Naive thymus-derived CD4-positive, alpha-beta T cell (primary cell): Measurements from ENCODE around the gene MGA. TPM values are rescaled to one million over a fixed set of nuclear protein-coding genes. Genes with fewer than 3 reads are reported as not detected.

Experiments used
- ATAC-seq: fragments of 150-1000 bp; cut with Tn5 transposase; 2 replicates; pipeline ENCODE4 v1.10.0; 2021; ENCODE audit warnings: mild to moderate bottlenecking, moderate library complexity
- CTCF ChIA-PET: fragments of 350-600 bp; sonication (Branson Sonifier 250); formaldehyde crosslinking; loops from one replicate; lab custom pipeline; 2021; ENCODE audit warnings: antibody characterized with exemption; lab: Charles Lee
- POLR2A ChIA-PET: fragments of 350-600 bp; sonication (Branson Sonifier 250); formaldehyde crosslinking; loops from one replicate; lab custom pipeline; 2021; ENCODE audit warnings: antibody characterized with exemption, inconsistent platforms; lab: Charles Lee
- DNase-seq, 9 donors: peaks; one replicate each; pipeline versions ENCODE4 v3.0.0 to v3.0.0-alpha.2; 2020 to 2022; ENCODE audit warnings: mixed read lengths in 1 of 9
- H3K27ac ChIP-seq: one replicate; pipeline ENCODE4 v1.7.0; 2013; ENCODE audit warnings: mild to moderate bottlenecking, low read depth, low read length, moderate library complexity
- H3K27me3 ChIP-seq, 2 donors: one replicate each; pipeline ENCODE4 v1.7.0; 2013; ENCODE audit warnings: low read length in 2 of 2, mild to moderate bottlenecking in 2 of 2, moderate library complexity in 2 of 2; ENCODE audit not compliant: control insufficient read depth in 2 of 2, insufficient read depth in 2 of 2
- H3K36me3 ChIP-seq, 3 experiments: 1 replicate in 2 of 3; 2 replicates in 1 of 3; pipeline ENCODE4 v1.7.0; 2013; ENCODE audit warnings: low read length in 3 of 3, mild to moderate bottlenecking in 3 of 3, moderate library complexity in 1 of 3; ENCODE audit not compliant: insufficient read depth in 3 of 3, control insufficient read depth in 2 of 3
- H3K4me1 ChIP-seq, 2 donors: one replicate each; pipeline ENCODE4 v1.7.0; 2013; ENCODE audit warnings: low read length in 2 of 2, mild to moderate bottlenecking in 2 of 2, moderate library complexity in 1 of 2; ENCODE audit not compliant: control insufficient read depth in 2 of 2, insufficient read depth in 2 of 2
- H3K4me3 ChIP-seq: 2 replicates; pipeline ENCODE4 v1.7.0; 2013; ENCODE audit warnings: mild to moderate bottlenecking, low read length
- H3K9me3 ChIP-seq, 3 experiments: 1 replicate in 2 of 3; 2 replicates in 1 of 3; pipeline ENCODE4 v1.7.0; 2013; ENCODE audit warnings: low read length in 3 of 3; ENCODE audit not compliant: control insufficient read depth in 2 of 3
- H3K27ac Mint-ChIP-seq, 9 donors: one replicate each; pipeline ENCODE4 v1.8.0; 2020 to 2022; ENCODE audit warnings: mixed read lengths in 9 of 9, mild to moderate bottlenecking in 8 of 9, moderate library complexity in 5 of 9, inconsistent platforms in 2 of 9
- H3K27me3 Mint-ChIP-seq, 5 donors: one replicate each; pipeline ENCODE4 v1.8.0; 2021 to 2022; ENCODE audit warnings: mixed read lengths in 5 of 5, mild to moderate bottlenecking in 1 of 5
- H3K36me3 Mint-ChIP-seq, 5 donors: one replicate each; pipeline ENCODE4 v1.8.0; 2020 to 2022; ENCODE audit warnings: mixed read lengths in 5 of 5, mild to moderate bottlenecking in 3 of 5, inconsistent platforms in 1 of 5
- H3K4me1 Mint-ChIP-seq, 7 donors: one replicate each; pipeline ENCODE4 v1.8.0; 2020 to 2022; ENCODE audit warnings: mixed read lengths in 7 of 7, mild to moderate bottlenecking in 3 of 7, inconsistent platforms in 1 of 7
- H3K4me3 Mint-ChIP-seq, 10 donors: one replicate each; pipeline ENCODE4 v1.8.0; 2020 to 2022; ENCODE audit warnings: mild to moderate bottlenecking in 10 of 10, mixed read lengths in 10 of 10, moderate library complexity in 6 of 10, inconsistent platforms in 2 of 10
- H3K9me3 Mint-ChIP-seq, 11 donors: one replicate each; pipeline ENCODE4 v1.8.0; 2020 to 2022; ENCODE audit warnings: mixed read lengths in 11 of 11, mild to moderate bottlenecking in 4 of 11, inconsistent platforms in 1 of 11, moderate library complexity in 1 of 11
- intact Hi-C, 2 donors: fragments of 100-400 bp; cut with micrococcal nuclease; formaldehyde crosslinking; loops; one replicate each; pipeline ENCODE4 v1.15.1; 2023
- microRNA-seq: library from miRNA; unstranded; fragments of <30 nt; microRNA quantifications from one replicate; pipeline ENCODE4 v1.2.0, GENCODE V29; 2022; ENCODE audit warnings: borderline microRNAs expressed
- polyA plus RNA-seq, 2 donors: library from polyadenylated mRNA; unstranded; fragments of 300-500 nt; fragmentation: Illumina TruSeq; gene quantifications; one replicate each; pipeline ENCODE4 v1.2.3, GENCODE V29; 2021
- total RNA-seq, 6 experiments: library from RNA in 5 of 6; stranded (reverse) in 5 of 6; gene quantifications; 1 replicate in 5 of 6; 2 replicates in 1 of 6; pipeline ENCODE4 v1.2.3 and lab custom pipeline; 2021 to 2026

Gene MGA
- total and polyA plus RNA-seq, 7 experiments from 2014 or later = 12.7 to 73.8 (median 46.9) TPM

DNA sequence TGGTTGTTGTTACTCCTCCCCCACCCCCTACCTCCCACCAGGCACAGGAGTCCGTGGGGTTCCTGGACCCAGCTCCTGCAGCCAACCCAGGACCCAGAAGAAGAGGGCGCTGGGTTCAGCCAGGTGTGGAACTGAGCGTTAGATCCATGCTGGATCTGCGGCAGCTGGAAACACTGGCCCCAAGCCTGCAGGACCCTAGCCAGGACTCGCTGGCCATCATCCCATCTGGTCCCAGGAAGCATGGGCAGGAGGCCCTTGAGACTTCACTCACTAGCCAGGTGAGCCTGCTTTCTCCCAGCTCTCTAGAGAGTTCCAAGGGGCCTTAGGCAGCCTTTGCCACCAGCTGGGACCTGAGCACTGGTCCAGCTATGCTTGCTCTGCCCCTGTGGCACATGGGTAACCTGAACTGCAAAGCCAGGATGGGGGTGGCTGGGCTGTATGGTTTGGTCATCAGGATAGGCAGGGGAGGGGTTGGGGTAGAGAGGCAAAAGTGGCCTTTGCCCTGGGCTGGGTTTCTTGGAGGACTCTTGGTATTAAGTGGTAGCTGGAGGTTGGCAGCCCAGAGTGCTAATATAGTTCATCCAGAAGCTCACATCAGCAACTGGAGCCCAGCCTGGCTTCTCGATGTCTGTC, 160.7 kb downstream of the MGA start:
- ATAC-seq (no peak), DNase-seq (no peak)
- no peaks in the 10 kb centered on the region for H3K9me3 ChIP-seq
- H3K4me3 Mint-ChIP-seq = no peak overlapping the region
- H3K27me3 ChIP-seq = no peaks in the 10 kb centered on the region
- CTCF ChIA-PET = interaction anchor here (0.7 to 1.0 kb wide), 3 partner anchors 9 to 687 kb away, joined by 3 read pairs; no protein-coding TSS in a partner anchor
- H3K36me3 Mint-ChIP-seq = peaks cover 0 to 38% (median 5%) of the 10 kb centered on the region in 5 donors
- H3K27ac ChIP-seq = no peak overlapping the region
- H3K36me3 ChIP-seq = peaks cover 0 to 86% (median 0%) of the 10 kb centered on the region in 3 experiments
- H3K4me1 Mint-ChIP-seq = peaks cover 0 to 2% (median 0%) of the 10 kb centered on the region in 7 donors
- H3K4me1 ChIP-seq = no peaks in the 10 kb centered on the region
- H3K27ac Mint-ChIP-seq = no peak overlapping the region
- H3K4me3 ChIP-seq = no peak overlapping the region
- H3K9me3 Mint-ChIP-seq = no peaks in the 10 kb centered on the region
- intact Hi-C loops = no loop called here
- POLR2A ChIA-PET = no interaction called here
- H3K27me3 Mint-ChIP-seq = no peaks in the 10 kb centered on the region

DNA sequence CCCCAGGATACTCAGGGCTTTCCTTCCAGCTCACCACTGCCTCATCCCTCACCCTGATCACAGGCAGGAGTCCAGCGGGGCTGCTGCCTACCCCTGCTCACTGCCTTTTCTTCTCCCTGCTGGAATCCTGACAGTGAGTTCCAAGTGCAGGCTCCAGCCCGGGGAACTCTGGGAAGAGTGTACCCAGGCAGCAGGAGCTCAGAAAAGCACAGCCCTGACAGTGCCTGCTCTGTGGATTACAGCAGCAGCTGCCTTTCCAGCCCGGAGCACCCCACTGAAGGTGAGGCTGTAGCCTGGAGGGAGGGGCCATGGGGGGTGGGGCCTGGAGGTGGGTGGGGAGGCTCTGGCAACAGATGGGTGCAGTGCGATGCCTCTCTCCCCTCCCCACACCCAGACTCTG, 161.6 kb downstream of the MGA start:
- Histone ChIP-seq H3K4me3 (no peak overlapping the region), H3K27ac (no peak overlapping the region), H3K4me1 (no peaks in the 10 kb centered on the region), H3K36me3 (peaks cover 0 to 80% (median 0%) of the 10 kb centered on the region in 3 experiments), H3K9me3 (no peaks in the 10 kb centered on the region), H3K27me3 (no peaks in the 10 kb centered on the region)
- Mint-ChIP-seq H3K4me3 (no peak overlapping the region), H3K27me3 (peaks cover 0 to 3% (median 0%) of the 10 kb centered on the region in 5 donors), H3K4me1 (peaks cover 0 to 6% (median 6%) of the 10 kb centered on the region in 7 donors), H3K27ac (peak overlapping the region in 2 of 9 donors; percentile 41 to 65), H3K36me3 (peaks cover 0 to 31% (median 4%) of the 10 kb centered on the region in 5 donors), H3K9me3 (no peaks in the 10 kb centered on the region)
- ChIA-PET CTCF (no interaction called here), POLR2A (no interaction called here)
- ATAC-seq (no peak), DNase-seq (no peak)
- intact Hi-C loops = no loop called here

DNA sequence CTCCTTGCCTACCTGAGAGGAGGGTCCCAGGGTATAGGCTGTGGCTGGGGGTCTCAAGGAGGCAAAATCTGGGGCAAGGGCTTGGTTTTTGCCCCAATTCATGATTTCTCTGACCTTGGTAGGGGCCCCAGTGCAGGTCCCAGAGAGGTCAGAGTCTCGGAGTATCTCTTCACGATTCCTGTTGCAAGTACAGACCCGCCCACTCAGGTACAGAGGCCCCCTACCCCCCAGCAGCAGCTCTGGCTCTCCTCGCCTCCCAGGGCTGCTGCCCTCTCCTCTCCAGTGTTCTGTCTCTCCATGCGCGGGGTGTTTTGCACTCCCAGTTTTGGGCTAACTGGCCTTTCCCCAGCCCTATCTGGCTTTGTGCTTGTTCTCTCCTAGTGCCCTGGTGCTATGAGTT, 162.3 kb downstream of the MGA start:
- H3K27me3 Mint-ChIP-seq = peaks cover 0 to 3% (median 0%) of the 10 kb centered on the region in 5 donors
- H3K4me3 Mint-ChIP-seq = no peak overlapping the region
- H3K9me3 ChIP-seq = no peaks in the 10 kb centered on the region
- no peaks in the 10 kb centered on the region for H3K4me1 ChIP-seq
- H3K4me3 ChIP-seq = no peak overlapping the region
- intact Hi-C loops = no loop called here
- peaks cover 0 to 6% (median 6%) of the 10 kb centered on the region in 7 donors for H3K4me1 Mint-ChIP-seq
- ChIA-PET POLR2A (no interaction called here), CTCF (no interaction called here)
- H3K9me3 Mint-ChIP-seq = no peaks in the 10 kb centered on the region
- no peak for ATAC-seq
- H3K27ac ChIP-seq = no peak overlapping the region
- peaks cover 0 to 74% (median 0%) of the 10 kb centered on the region in 3 experiments for H3K36me3 ChIP-seq
- H3K36me3 Mint-ChIP-seq = peaks cover 0 to 27% (median 4%) of the 10 kb centered on the region in 5 donors
- peak overlapping the region in 1 of 9 donors; percentile 10 for H3K27ac Mint-ChIP-seq
- no peak for DNase-seq
- H3K27me3 ChIP-seq = no peaks in the 10 kb centered on the region

Small RNA genes lying within 50 kb of the gene (microRNA-seq; reads per million reads assigned to microRNA genes)
- not detected for gene MIR626

Other genes starting within 250 kb of the MGA start
- 10 to 100 TPM; 34.0 to 41.3 (median 37.2) TPM for gene RTF1, start 243.3 kb upstream of the MGA start, total RNA-seq
- gene RTF1, start 243.3 kb upstream of the MGA start, polyA plus RNA-seq = 10 to 100 TPM; 11.7 to 22.5 TPM
- gene ITPKA, start 166.5 kb upstream of the MGA start, total RNA-seq = under 1 TPM in 2 of 5 experiments, not detected in 3; 0.20 to 0.97 TPM
- under 1 TPM in 1 of 2 donors, not detected in 1; 0.22 TPM for gene ITPKA, start 166.5 kb upstream of the MGA start, polyA plus RNA-seq
- gene LTK, start 146.6 kb upstream of the MGA start, total RNA-seq = 1 to 10 TPM in 2 of 5 experiments, under 1 TPM in 2, not detected in 1; 0.41 to 6.5 (median 1.4) TPM
- gene LTK, start 146.6 kb upstream of the MGA start, polyA plus RNA-seq = not detected
- gene RPAP1, start 116.1 kb upstream of the MGA start, total RNA-seq = 10 to 100 TPM; 32.7 to 60.4 (median 43.8) TPM
- 10 to 100 TPM in 1 of 2 donors, 1 to 10 TPM in 1; 8.8 to 23.9 TPM for gene RPAP1, start 116.1 kb upstream of the MGA start, polyA plus RNA-seq
- 1 to 10 TPM in 1 of 5 experiments, under 1 TPM in 3, not detected in 1; 0.24 to 1.4 (median 0.33) TPM for gene TYRO3, start 101.2 kb upstream of the MGA start, total RNA-seq
- gene TYRO3, start 101.2 kb upstream of the MGA start, polyA plus RNA-seq = not detected
- 10 to 100 TPM; 36.5 to 44.7 (median 41.1) TPM for gene MAPKBP1, start 114.1 kb downstream of the MGA start, total RNA-seq
- gene MAPKBP1, start 114.1 kb downstream of the MGA start, polyA plus RNA-seq = 1 to 10 TPM; 3.0 to 4.3 TPM
- 10 to 100 TPM; 25.3 to 83.7 (median 52.1) TPM for gene JMJD7, start 167.7 kb downstream of the MGA start, total RNA-seq
- gene JMJD7, start 167.7 kb downstream of the MGA start, polyA plus RNA-seq = 10 to 100 TPM; 22.4 to 28.6 TPM
- gene PLA2G4B, start 178.4 kb downstream of the MGA start, total RNA-seq = 10 to 100 TPM; 21.1 to 69.9 (median 33.9) TPM
- 1 to 10 TPM in 1 of 2 donors, under 1 TPM in 1; 0.98 to 2.3 TPM for gene PLA2G4B, start 178.4 kb downstream of the MGA start, polyA plus RNA-seq
- gene SPTBN5, start 233.6 kb downstream of the MGA start, total RNA-seq = 1 to 10 TPM; 1.4 to 2.7 (median 1.9) TPM
- under 1 TPM in 1 of 2 donors, not detected in 1; 0.12 TPM for gene SPTBN5, start 233.6 kb downstream of the MGA start, polyA plus RNA-seq